Measurements from ENCODE around the gene CPNE7. TPM values are rescaled to one million over a fixed set of nuclear protein-coding genes. Genes with fewer than 3 reads are reported as not detected.

The CPNE7 gene
- total and polyA plus RNA-seq, 4 donors = 0.30 to 0.56 (median 0.47) TPM; not detected in 1

- Histone ChIP-seq H3K27me3 (ENCODE audit: control insufficient read depth in 4 of 4, insufficient read depth in 4 of 4, low read length in 3 of 4) (no peaks in the 10 kb centered on the region), H3K36me3 (ENCODE audit: control insufficient read depth in 4 of 4, insufficient read depth in 3 of 4, low read depth in 1 of 4, low read length in 3 of 4) (peaks cover 10 to 65% (median 27%) of the 10 kb centered on the region in 4 donors), H3K9ac (ENCODE audit: low read depth in 1 of 2, low read length in 2 of 2) (no peak overlapping the region), H3K27ac (ENCODE audit: low read depth in 1 of 2, low read length in 2 of 2) (no peak overlapping the region), H3K4me3 (ENCODE audit: low read depth in 1 of 3, low read length in 3 of 3) (no peak overlapping the region), H3K9me3 (ENCODE audit: control insufficient read depth in 4 of 4, low read length in 3 of 4) (no peaks in the 10 kb centered on the region), H3K4me1 (ENCODE audit: control insufficient read depth in 4 of 4, insufficient read depth in 4 of 4, low read length in 3 of 4) (peaks cover 0 to 10% (median 3%) of the 10 kb centered on the region in 4 donors)
- WGBS = 95% methylated on average over 22 of the region's 22 CpGs
- TF ChIP-seq HNF4G (IDR thresholded peaks at IDR 0.05) (no peak), HNF4A (conservative IDR thresholded peaks at IDR 0.05) (no peak), YY1 (IDR thresholded peaks at IDR 0.05) (no peak), NR2F2 (IDR thresholded peaks at IDR 0.05) (no peak), JUND (IDR thresholded peaks at IDR 0.05) (no peak), EGR1 (IDR thresholded peaks at IDR 0.05; ENCODE audit: low read depth in 2 of 2) (no peak), REST (IDR thresholded peaks at IDR 0.05) (no peak), FOXA2 (IDR thresholded peaks at IDR 0.05) (no peak), RAD21 (IDR thresholded peaks at IDR 0.05) (no peak), MAX (IDR thresholded peaks at IDR 0.05) (no peak), ATF3 (IDR thresholded peaks at IDR 0.05) (no peak), RXRA (IDR thresholded peaks at IDR 0.05) (no peak), ZBTB33 (IDR thresholded peaks at IDR 0.05) (no peak), SP1 (IDR thresholded peaks at IDR 0.05) (no peak), TAF1 (conservative IDR thresholded peaks at IDR 0.05) (no peak), FOXA1 (IDR thresholded peaks at IDR 0.05) (no peak), CTCF (IDR thresholded peaks at IDR 0.05; ENCODE audit: low read depth, low read length, missing input control) (no peak), GABPA (IDR thresholded peaks at IDR 0.05 in 1 of 2, conservative IDR thresholded peaks at IDR 0.05 in 1 of 2) (no peak)
- DNase-seq (ENCODE audit: low spot score) = no peak
Observed at GRCh38 chr16:89550421-89551007, 25.0 kb upstream of the CPNE7 start.
